Epithelial cell of prostate (primary cell): Measurements from ENCODE around the gene ARHGEF2.
A peak's percentile ranks its signal among the peaks of the same experiment; 100 is the strongest.

Source experiments
- DNase-seq: peaks from one replicate; pipeline ENCODE4 v3.0.0-alpha.2; 2011; ENCODE audit warnings: low read depth, low spot score
- H3K27ac ChIP-seq: fragments of 450-650 bp; 2 replicates; pipeline ENCODE4 v1.5.1; 2017; ENCODE audit warnings: mild to moderate bottlenecking

Gene ARHGEF2

DNA sequence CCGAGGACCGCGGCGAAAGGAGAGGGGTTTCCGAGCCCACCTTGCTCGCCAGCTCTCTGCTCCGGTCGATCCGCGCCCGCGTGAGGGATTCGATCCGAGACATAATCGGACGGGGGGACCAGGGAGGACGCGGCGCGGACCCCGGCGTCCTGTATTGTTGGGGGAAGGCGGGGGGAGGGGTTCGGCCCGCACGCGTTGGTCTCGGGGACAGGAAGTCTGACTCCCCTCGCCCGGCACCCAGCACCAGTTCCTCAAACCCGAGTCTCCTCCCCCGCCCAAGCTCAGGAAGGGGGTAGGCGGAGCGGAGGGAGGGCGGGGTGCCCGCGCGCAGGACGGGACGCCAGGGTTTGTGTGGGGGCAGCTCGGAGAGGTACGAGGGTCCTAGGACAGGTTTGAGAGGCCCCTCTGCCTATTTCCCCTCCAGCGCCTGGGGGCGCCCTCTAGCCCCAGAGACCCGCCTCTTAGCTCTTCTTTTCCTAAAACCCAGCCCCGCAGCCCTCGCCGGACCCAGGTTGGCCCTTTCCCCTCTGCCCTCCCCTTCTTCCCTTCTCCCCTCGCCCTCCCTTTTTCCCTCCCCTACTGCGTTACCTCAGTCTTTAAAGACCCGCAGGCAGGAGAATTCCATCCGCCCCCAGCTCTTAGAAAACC lies at the start of gene ARHGEF2:
Gene ARHGEF2, minus strand, starts transcription at position 223 of the 648 bp plus-strand sequence. Its CDS starts 120 bp downstream, at position 103.
- H3K27ac ChIP-seq = peak within 1 kb of the TSS; percentile 97
- DNase-seq = no peak

DNA sequence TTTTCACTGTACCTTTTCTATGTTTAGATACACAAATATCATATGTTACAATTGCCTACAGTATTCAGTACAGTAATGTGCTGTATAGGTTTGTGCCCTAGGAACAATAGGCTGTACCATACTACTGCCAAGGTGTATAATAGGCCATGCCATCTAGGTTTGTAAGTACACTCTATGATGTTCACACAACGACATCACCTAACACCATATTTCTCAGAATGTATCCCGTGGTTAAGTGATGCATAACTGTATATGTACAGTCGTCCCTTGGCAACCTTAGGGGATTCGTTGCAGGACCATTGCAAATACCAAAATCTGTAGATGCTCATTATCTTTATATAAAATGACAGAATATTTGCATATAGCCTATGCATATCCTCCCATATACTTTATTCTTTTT lies 48.2 kb upstream of the ARHGEF2 start:
- no peak overlapping the region for H3K27ac ChIP-seq
- DNase-seq = no peak

DNA sequence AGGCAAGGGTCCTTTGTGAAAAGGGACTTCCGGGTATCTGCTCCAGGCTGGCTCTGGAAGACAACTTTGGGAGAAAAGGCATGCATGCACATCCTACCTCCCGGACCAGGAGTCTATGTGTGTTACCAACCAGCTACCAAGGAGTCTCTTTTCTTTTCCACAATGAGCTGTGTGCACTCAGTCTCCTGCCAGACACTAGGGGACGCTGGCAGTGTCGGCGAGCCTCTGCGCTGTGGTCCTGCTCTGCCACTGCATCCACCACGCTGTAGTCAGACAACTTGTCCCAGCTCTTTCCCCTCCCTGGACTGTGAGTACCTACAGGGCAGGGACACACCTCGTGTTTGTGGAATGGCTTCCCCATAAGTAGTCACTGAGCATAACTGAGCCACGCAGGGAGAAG lies 47.5 kb upstream of the ARHGEF2 start:
- H3K27ac ChIP-seq = no peak overlapping the region
- DNase-seq = no peak

DNA sequence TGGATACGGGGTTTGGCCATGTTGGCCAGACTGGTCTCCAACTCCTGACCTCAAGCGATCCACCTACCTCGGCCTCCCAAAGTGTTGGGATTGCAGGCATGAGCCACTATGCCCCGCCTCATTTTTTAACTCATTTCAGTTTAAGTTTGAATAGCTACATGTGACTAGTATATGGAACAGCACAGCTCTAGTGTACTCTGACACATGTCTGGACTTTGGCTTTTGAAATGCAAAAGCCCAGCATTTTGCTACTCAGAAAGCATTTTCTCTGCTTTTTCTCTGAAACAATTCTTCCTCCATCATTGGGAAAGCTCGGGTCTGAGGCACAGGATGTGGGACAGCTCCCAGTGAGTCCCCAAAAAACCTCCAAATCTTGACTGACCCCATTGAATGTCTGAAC lies 46.5 kb upstream of the ARHGEF2 start:
- H3K27ac ChIP-seq = no peak overlapping the region

DNA sequence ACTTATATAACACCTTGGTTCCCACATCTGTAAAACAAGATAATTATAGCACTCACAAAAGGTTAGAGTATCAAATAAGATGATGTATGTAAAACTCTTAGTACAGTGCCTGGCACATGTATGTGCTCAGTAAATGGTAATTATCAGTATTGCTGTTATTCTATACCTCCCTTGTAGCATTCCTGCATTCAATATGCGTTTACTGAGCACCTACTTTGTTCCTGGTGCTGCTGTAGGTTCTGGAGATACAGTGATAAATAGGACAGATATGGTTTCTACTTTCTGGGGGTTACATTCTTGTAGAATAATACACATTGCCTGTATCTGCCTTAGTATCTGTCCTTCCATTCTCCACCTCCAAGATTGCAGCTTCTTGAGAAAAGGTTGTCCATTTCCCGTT lies 43.6 kb upstream of the ARHGEF2 start:
- H3K27ac ChIP-seq = no peak overlapping the region
- no peak for DNase-seq

More for the DNA sequence above, 46.5 kb upstream of the ARHGEF2 start:
- no peak for DNase-seq

DNA sequence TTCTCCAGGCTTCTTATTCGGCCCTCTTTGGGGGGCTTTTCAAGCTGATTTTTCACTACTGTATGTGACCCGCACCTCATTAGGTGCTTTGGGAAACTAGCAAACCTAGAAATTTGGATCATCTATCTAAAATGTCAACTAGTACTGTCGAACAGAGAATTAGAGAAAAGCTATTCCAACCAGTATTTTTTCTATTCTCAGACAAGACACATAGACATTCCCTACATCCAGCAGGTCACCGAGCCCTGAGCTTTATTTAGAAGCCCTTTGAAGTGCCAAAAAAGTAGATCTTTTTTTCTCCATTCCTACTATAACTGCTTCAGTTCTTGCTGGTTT lies 42.7 kb upstream of the ARHGEF2 start:
- H3K27ac ChIP-seq = no peak overlapping the region
- DNase-seq = no peak

DNA sequence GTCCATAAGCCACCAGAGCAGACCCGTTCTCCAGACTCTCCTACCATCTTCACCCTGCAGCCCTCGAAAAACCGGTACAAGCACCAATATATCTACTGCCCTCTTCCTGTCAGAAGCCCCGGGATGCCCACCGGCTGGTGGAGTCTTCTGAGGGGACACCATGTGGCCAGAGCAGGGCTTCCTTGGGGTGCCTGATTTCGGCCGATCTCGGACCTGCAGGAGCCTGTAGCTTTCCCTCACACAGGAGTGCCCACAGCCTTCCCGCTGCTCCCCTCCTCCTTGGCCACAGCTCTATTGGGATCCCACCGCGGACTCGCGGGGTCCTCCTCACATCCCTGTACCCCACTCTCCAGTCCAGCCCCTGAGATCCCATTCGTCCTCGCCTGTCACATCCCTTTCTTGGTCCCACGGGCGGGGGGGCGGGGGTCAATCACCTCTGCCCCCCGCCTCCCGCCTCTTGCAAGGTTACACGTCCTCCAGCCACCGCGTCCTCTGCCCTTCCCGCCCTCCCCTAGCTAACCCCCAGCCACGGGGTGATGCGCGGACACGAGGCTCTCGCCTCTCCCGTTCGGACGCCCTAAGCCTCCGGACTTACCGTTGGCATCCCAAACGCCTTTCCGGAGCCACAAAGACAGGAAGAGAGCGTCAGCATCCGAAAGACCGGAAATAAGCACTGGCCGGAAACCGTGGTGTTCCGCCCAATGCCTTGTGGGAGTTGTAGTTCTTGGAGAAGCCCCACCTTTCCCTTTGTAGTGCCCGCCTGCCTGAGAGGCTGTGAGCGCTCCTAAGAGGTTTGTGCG lies 42.1 kb upstream of the ARHGEF2 start, which contains the start of gene SSR2:
Gene SSR2, minus strand, starts transcription at position 659 of the 800 bp plus-strand sequence. CDS start 784 bp downstream, outside the sequence.
- H3K27ac ChIP-seq = peak within 1 kb of the TSS; percentile 46
- peak; percentile 54 for DNase-seq

DNA sequence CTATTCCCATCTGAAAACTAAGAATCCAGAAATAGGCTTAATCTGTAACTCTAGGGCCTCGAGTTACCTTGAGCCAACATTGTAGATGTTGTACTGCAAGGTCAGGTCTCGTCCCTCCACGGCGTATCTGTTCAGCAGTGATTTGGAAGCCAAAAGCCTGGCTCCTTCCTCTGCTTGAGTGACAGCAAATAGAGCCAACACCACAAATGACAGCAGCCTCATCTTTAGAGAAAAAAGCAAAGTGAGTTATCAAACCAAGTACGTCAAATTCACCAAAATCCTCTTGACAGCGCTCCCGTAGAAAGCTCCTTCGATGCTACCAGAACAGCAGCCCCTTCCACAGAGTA lies 41.6 kb upstream of the ARHGEF2 start:
- no peak overlapping the region for H3K27ac ChIP-seq
- DNase-seq = no peak

DNA sequence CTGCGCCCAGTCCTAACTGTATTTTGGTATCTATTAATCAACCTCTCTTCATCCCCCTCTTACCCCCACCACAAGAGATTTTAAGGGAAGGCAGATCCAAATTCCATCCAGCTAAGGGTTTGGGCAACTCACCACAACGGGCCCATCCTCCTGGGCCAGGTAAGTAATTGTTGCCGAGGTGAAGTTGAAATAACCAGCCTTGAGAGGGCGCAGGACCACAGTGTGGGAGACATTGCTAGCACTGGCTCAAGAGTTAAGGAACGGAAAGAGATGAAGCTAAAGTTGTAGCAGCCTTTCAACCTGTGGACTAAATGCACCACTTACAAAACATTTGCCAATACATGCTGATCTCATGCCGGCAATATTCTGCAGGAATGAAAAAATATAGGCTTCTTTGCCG lies 36.5 kb upstream of the ARHGEF2 start:
- H3K27ac ChIP-seq = no peak overlapping the region
- no peak for DNase-seq

DNA sequence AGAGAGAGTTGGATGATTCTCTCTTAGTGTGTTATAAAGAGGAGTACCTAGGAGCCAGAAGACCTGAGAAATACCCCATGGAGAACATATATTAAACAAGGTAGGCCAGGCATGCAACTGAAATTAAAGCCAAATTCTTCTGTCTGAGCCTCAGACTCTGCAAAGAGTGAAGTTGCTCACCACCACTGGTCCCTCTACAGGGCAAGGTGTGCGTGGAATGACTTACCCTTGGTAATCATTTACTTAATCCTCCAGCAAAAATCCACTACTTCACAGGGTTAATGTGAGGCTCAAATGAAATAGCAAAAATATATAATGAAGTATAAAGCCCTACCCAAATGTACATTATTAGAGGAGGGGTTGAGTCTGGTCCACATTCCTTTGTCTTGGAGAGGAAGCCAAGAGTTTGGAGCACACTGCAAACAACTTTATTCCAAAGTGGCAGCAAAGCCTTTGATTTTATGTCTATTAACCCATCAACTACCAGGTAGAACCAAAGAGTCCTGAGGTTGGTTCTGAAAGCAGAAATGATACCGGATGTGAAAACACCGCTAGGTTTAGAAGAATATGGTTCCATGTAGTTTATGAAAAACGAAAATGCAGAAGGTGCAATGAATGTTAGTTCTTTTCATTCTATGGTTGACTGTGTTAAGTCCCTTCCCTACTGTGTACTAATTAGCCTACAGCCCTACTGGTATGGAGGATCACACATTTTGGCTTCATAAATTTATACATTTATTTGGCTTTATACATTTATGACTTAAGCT lies 33.9 kb upstream of the ARHGEF2 start:
- H3K27ac ChIP-seq = no peak overlapping the region
- no peak for DNase-seq

DNA sequence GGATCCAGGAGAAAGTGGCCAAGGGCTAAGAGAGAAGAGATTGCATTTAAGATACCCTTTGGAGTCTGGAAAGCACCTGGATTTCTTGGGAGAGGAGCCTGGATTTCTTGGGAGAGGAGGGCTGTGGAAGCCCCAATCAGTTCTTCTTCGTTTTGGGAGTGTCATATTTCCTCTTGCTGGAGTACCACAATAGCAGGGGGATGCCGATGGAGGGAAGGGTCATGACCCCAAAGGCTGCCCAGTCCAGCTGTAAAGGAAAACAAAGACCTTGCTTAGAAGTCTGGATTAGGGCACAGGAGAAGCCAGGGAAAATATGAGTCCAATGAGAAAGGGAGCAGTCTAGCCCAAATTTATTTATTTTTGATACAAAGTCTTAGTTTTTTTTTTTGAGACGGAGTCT lies 31.1 kb upstream of the ARHGEF2 start:
- H3K27ac ChIP-seq = no peak overlapping the region
- DNase-seq = no peak

DNA sequence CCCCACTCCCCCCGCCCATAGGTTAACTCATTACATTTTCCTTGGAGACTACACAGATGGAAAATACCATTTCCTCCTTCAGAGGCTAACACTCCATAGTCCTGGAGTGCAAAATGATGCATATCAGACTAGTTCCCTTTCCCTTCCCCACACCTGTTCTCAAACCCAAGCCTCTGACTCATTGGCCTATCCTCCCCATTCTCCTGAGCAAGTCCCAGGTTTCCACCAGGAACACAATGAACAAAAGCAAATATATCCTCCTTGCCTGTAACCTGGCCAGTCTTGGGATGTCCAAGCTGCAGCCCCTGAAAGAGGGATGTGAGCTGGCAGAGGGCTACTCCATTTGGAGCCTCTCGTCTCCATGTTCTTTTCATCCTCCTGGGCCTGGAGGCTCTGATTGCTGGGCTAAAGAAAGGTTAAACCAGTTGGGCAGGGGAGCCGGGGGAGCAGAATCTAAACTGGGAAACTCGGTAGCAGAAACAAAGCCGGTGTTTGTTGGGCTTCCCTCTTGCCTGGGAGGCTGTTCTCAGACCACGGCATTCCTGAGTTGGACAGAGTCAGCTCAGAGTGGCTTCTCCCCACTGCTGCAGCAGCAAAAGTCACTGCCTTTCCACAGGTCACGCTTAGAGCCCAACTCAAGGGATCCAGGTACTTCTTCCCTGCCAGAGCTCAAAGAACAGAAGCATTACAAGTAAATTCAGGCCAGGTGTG lies 28.5 kb upstream of the ARHGEF2 start:
- peak overlapping the region; percentile 37 for H3K27ac ChIP-seq
- DNase-seq = no peak

DNA sequence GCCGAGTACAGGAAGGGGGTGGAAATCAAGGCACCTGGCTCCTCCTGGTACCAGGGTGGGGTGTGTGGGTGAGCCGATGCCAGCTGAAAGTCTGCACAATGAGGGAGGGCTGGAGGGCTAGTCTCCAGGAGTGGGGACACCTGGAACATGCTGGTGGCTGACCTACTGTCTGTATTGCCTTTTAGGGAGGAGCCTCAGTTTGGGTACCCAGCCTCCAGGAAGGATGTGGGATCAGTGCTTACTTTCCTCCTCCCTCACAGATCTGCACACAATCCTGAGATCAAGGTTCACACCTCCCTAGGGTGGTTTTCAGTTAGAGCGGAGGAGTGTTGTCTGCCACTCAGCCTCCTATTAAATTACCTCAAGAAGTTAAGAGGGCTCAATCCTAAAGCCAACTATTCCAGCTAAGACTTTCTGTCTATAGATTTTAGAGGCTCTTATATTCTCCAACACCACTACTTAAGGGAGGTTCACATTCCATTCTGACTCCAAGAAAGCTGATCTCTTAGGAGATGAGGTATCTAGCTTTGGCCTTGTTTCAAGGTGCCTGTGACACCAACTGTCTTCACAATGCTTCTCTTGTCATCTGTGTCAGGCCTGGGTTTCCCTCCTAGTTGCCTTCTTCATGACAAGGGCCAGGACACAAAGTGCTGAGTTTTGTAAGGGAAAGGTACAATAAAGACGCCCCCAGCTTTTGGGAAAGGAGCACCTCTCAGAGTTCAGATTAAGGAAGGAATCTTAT lies 26.7 kb upstream of the ARHGEF2 start:
- no peak for DNase-seq
- no peak overlapping the region for H3K27ac ChIP-seq

DNA sequence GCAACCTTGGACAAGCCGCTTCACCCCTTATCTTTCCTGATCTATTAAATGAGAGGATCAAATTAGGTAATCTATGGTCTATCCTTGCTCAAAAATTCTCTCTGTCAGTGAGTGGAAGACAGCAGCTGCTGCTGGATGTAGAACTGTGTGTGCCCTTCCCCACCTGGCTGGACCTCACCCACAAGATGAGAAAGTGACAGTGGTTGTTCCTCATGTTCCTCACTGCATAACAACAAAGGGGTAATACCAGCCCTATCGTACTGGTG lies 25.5 kb upstream of the ARHGEF2 start:
- H3K27ac ChIP-seq = peak overlapping the region; percentile 71
- DNase-seq = no peak

DNA sequence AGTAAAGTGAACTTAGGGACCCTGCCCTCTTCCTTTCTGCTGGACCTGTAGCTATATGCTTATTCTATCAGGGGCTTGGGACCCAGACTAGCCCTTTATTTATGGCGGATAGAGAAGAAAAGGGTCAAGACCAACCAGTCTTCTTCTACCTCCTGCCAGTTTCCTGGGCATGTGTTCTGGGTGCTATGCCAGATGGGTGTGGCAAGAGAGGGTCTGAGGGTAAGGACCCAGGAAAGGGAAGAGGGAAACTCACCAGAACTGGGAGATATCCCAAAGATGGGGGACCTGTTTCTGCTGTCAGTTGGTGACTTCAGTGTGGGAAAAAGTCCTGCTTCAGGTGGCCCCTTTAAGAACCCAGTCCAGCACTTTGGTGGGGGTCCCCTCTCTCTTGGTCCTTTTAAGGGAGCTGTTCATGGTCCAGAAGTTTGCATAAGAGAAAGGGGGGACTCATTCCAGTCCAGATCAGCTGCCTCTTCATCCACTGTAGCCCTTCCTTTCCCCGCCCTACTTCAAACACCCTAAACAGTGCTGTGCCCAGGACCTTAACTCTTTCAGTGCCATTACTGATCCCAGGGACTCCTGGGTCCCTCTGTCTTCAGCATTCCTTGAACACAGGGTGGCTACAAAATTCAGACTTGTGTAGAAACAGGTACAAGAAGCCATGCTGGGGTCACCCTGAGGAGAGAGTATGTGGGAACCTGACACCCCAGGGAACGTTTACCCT lies 24.0 kb upstream of the ARHGEF2 start:
- no peak for DNase-seq
- peak overlapping the region; percentile 71 for H3K27ac ChIP-seq

DNA sequence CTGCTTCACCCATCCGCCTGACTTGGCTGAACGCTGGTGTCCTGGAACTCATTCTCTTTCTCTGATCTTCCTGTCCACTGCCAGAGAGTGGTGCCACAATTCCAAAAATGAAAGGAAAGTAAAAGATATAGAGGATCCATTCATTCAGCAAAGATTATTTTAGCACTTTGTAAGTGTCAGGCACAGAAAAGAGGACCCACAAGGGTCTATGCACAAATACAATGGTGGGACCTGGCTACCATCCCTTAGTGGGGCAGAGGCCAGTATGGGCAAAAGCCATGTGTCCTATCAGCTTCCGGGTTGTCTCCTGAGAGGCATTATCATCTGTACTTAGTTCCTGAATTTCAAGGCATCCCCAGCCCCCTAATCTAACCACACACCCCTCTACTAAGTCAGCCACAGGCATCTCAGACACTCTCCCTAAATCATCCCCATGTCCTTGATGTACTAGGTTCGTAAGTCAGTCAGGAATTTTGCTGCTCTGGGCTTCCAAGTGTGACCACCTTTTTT lies 23.4 kb upstream of the ARHGEF2 start:
- H3K27ac ChIP-seq = no peak overlapping the region
- no peak for DNase-seq

DNA sequence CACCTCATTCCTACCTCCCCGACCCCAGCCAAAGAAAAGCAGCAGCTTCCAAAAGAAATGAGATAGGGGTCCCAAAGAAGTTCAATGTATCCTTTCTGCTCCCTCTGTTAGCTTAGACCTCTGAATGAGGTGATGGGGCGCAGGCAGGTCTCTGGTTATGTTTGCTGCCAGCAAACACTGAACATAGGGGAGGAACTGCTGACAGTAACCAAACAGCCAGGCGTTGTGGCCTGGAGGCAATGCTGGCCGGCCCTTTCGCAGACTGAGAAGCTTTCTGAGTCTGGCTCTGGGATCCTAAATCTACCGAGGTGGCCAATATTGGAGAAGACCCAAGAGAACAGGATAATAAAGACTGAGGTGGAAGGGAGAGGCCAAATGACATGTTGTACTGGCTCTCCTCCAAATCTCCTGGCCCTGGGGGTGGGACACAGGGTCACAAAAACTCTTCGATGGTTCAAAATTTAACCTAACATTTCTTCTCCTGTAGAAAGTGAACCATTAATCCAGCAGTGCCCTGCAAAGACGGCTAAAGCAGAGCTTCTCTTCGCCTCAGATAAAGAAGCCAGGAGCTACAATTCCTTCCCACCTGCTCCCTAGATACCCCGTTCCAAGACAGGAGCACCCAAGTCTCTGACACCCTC lies 22.8 kb upstream of the ARHGEF2 start:
- no peak for DNase-seq
- H3K27ac ChIP-seq = no peak overlapping the region

DNA sequence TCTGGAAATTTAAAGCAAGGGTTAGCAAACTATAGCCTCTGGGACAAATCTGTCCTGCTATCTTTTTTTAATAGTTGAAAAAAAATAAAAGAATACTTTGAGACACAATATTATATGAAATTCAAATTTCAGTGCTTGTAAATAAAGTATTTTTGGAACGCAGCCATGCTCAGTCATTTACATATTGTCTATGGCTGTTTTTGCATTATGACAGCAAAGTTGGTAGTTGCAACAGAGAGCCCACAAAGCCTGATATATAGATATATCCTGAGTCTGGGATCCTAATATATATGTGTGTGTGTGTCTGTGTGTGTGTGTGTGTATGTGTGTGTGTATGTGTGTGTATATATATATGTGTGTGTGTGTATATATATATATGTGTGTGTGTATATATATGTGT lies 21.6 kb upstream of the ARHGEF2 start:
- H3K27ac ChIP-seq = no peak overlapping the region
- no peak for DNase-seq

DNA sequence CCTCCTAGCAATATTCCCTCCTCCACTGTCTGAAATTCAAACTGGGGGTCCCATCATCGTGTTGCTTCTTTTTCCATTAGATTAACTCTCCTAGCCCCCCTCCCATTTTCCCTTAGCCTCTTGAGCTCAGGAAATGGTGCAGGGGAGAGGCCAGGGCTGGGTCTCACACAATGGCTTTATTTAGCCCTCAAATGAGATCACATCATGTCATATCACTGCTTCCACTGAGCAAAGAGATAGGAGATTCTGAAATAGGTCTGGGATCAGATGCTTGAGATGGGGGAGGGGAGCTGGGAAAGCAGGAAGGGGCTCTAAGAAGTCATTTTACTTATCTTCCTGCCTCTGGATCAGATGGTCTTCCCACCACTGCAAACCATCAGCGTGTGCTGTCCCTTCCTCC lies 17.8 kb upstream of the ARHGEF2 start:
- DNase-seq = no peak
- no peak overlapping the region for H3K27ac ChIP-seq
